A673 (cell line): Measurements from ENCODE around the gene RBM12. TPM values are rescaled to one million over a fixed set of nuclear protein-coding genes. Genes with fewer than 3 reads are reported as not detected.

Experiments
- BruUV-seq: library from RNA; stranded (reverse); fragments of 400-500 nt; replicated peaks from 2 replicates; lab custom pipeline; 2021; lab: Mats Ljungman, UMichigan
- CTCF ChIA-PET: fragments of 300-600 bp; sonication (Branson Sonifier 250); formaldehyde crosslinking; loops from one replicate; lab custom pipeline; 2022; ENCODE audit warnings: antibody characterized with exemption; lab: Charles Lee
- POLR2A ChIA-PET: fragments of 300-600 bp; sonication (Branson Sonifier 250); formaldehyde crosslinking; loops from one replicate; lab custom pipeline; 2022; ENCODE audit warnings: antibody characterized with exemption; ENCODE audit not compliant: low non-redundant PET; lab: Charles Lee
- DNase-seq: peaks from one replicate; pipeline ENCODE4 v3.0.0-alpha.2; 2015; ENCODE audit warnings: low spot score
- H3K27ac ChIP-seq: fragments of 200-600 bp; sonication (generic); 2 replicates; pipeline ENCODE4 v1.5.1; 2016; ENCODE audit warnings: mixed run types, low read depth, mild to moderate bottlenecking, mixed read lengths, antibody characterized with exemption, low read length; ENCODE audit not compliant: poor library complexity, severe bottlenecking
- H3K27me3 ChIP-seq: fragments of 200-600 bp; sonication (generic); replicated peaks from 2 replicates; pipeline ENCODE4 v1.6.1; 2017; ENCODE audit warnings: mixed run types, low read depth, mild to moderate bottlenecking, mixed read lengths, antibody characterized with exemption, low read length; ENCODE audit not compliant: insufficient read depth, poor library complexity
- H3K36me3 ChIP-seq: fragments of 200-600 bp; sonication (generic); 2 replicates; pipeline ENCODE4 v1.6.1; 2016; ENCODE audit warnings: mixed run types, mild to moderate bottlenecking, mixed read lengths, antibody characterized with exemption, low read length; ENCODE audit not compliant: insufficient read depth, poor library complexity, severe bottlenecking
- H3K4me1 ChIP-seq: fragments of 200-600 bp; sonication (generic); 2 replicates; pipeline ENCODE4 v1.6.1; 2017; ENCODE audit warnings: mixed run types, mild to moderate bottlenecking, mixed read lengths, antibody characterized with exemption, low read length; ENCODE audit not compliant: insufficient read depth, poor library complexity, severe bottlenecking
- H3K4me3 ChIP-seq: fragments of 200-600 bp; sonication (generic); 2 replicates; pipeline ENCODE4 v1.5.1; 2016; ENCODE audit warnings: low read depth, mixed run types, mild to moderate bottlenecking, mixed read lengths, low read length; ENCODE audit not compliant: poor library complexity, severe bottlenecking
- H3K9me3 ChIP-seq: fragments of 200-600 bp; sonication (generic); 2 replicates; pipeline ENCODE4 v1.6.1; 2016; ENCODE audit warnings: mixed run types, low read depth, mild to moderate bottlenecking, mixed read lengths, antibody characterized with exemption, low read length; ENCODE audit not compliant: poor library complexity, severe bottlenecking
- CTCF ChIP-seq: fragments of 300-800, 200-600 bp; sonication (generic); conservative IDR thresholded peaks from 2 replicates; pipeline ENCODE4 v1.5.1; 2017; ENCODE audit warnings: low read depth, mild to moderate bottlenecking, antibody characterized with exemption, low read length, moderate library complexity, mixed read lengths
- EZH2 ChIP-seq: fragments of 200-600 bp; sonication (generic); IDR thresholded peaks from 2 replicates; pipeline ENCODE4 v1.6.1; 2017; ENCODE audit warnings: borderline replicate concordance, low read depth, mild to moderate bottlenecking, mixed read lengths, antibody characterized with exemption, low read length; ENCODE audit not compliant: poor library complexity, severe bottlenecking
- intact Hi-C: fragments of 100-400 bp; cut with micrococcal nuclease; formaldehyde crosslinking; loops from one replicate; pipeline ENCODE4 v1.10.0; 2022; ENCODE audit not compliant: unreplicated experiment
- total RNA-seq: library from RNA; stranded (reverse); gene quantifications from 2 replicates; pipeline ENCODE4 v1.2.3, GENCODE V29; 2021

RBM12 gene
- total RNA-seq, 1 experiment from 2014 or later = 124 TPM

GRCh38 chr20:35599776-35600120, 65.0 kb downstream of the RBM12 start:
- intact Hi-C loops = no loop called here
- BruUV-seq = no TSS peak
- CTCF ChIA-PET = no interaction called here
- TF ChIP-seq EZH2 (no peak), CTCF (no peak)
- peaks cover 11% of the 10 kb centered on the region for H3K4me1 ChIP-seq
- H3K27ac ChIP-seq = no peak overlapping the region
- POLR2A ChIA-PET = no interaction called here
- no peaks in the 10 kb centered on the region for H3K36me3 ChIP-seq
- DNase-seq = no peak
- H3K9me3 ChIP-seq = no peaks in the 10 kb centered on the region
- peaks cover 3% of the 10 kb centered on the region for H3K27me3 ChIP-seq
- H3K4me3 ChIP-seq = no peak overlapping the region

Other genes starting within 250 kb of the RBM12 start
- not detected in 2 replicates for gene GDF5, start 226.7 kb downstream of the RBM12 start, total RNA-seq
- 56.6 and 59.0 TPM in 2 replicates for gene CEP250, start 209.3 kb downstream of the RBM12 start, total RNA-seq
- not detected in 2 replicates for gene C20orf173, start 135.2 kb downstream of the RBM12 start, total RNA-seq
- gene ERGIC3, start 122.8 kb downstream of the RBM12 start, total RNA-seq = 256 and 258 TPM in 2 replicates
- gene SPAG4, start 49.1 kb downstream of the RBM12 start, total RNA-seq = 0.67 and 1.2 TPM in 2 replicates
- 273 TPM in 2 replicates for gene CPNE1, start within 50 bp of the RBM12 start, total RNA-seq
- gene NFS1, start 34.5 kb upstream of the RBM12 start, total RNA-seq = 22.2 and 23.2 TPM in 2 replicates
- 134 and 153 TPM in 2 replicates for gene ROMO1, start 34.5 kb upstream of the RBM12 start, total RNA-seq
- 316 and 329 TPM in 2 replicates for gene RBM39, start 77.4 kb upstream of the RBM12 start, total RNA-seq
- 43.0 and 49.6 TPM in 2 replicates for gene PHF20, start 107.1 kb upstream of the RBM12 start, total RNA-seq